22Rv1 (cell line): ENCODE results near the gene WDFY4.

Experiments
- ZFX ChIP-seq: fragments of 450-650 bp; IDR thresholded peaks from 2 replicates; pipeline ENCODE4 v1.6.1; 2017; ENCODE audit warnings: antibody characterized with exemption, borderline replicate concordance
- TF ChIP-seq, protein P1 (sequence below): fragments of 450-650 bp; IDR thresholded peaks from 2 replicates; pipeline ENCODE4 v1.5.1; 2017; ENCODE audit warnings: mild to moderate bottlenecking

DNA sequence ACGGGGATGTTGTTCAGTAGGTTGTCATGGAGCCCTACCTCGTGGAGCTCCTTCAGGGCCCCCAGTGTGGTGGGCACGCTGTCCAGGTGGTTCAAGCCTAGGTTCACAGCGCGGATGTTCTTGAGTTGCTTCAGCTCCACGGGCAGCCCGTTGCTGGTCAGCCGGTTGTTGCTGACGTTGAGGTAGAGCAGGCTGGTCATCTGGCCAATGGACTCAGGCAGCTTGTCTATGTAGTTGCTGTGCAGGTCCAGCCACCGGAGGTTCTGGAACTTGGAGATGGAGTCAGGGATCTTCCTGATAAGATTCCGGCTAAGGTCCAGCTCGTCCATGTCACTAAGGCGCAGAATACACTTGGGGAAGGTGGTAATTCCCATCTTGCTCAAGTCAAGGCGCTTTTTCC is 229.0 kb downstream of the WDFY4 start:
- TF ChIP-seq, protein P1, sequence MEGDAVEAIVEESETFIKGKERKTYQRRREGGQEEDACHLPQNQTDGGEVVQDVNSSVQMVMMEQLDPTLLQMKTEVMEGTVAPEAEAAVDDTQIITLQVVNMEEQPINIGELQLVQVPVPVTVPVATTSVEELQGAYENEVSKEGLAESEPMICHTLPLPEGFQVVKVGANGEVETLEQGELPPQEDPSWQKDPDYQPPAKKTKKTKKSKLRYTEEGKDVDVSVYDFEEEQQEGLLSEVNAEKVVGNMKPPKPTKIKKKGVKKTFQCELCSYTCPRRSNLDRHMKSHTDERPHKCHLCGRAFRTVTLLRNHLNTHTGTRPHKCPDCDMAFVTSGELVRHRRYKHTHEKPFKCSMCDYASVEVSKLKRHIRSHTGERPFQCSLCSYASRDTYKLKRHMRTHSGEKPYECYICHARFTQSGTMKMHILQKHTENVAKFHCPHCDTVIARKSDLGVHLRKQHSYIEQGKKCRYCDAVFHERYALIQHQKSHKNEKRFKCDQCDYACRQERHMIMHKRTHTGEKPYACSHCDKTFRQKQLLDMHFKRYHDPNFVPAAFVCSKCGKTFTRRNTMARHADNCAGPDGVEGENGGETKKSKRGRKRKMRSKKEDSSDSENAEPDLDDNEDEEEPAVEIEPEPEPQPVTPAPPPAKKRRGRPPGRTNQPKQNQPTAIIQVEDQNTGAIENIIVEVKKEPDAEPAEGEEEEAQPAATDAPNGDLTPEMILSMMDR, result no peak
- TF ChIP-seq ZFX, result no peak
